SK-MEL-5 (cell line): ENCODE results near the gene VPS13D. TPM values are rescaled to one million over a fixed set of nuclear protein-coding genes. Genes with fewer than 3 reads are reported as not detected.

Experiments used
- DNase-seq: peaks from one replicate; pipeline ENCODE4 v3.0.0-alpha.2; 2016; ENCODE audit warnings: low read depth, low spot score
- in situ Hi-C: cut with HindIII; loops from 2 replicates; pipeline ENCODE4 v1.10.0; 2016; ENCODE audit warnings: low sequenced_read_pairs, high pct_unique_total_duplicates, low pct_unique_long_range_greater_than_20kb
- total RNA-seq: library from RNA; depleted of rRNA; stranded (reverse); fragments of >200 nt; shearing (Covaris generic); gene quantifications from 2 replicates; pipeline ENCODE4 v1.2.3, GENCODE V29; 2014

The VPS13D gene
- total RNA-seq, 1 experiment from 2014 or later, result 8.9 TPM

DNA sequence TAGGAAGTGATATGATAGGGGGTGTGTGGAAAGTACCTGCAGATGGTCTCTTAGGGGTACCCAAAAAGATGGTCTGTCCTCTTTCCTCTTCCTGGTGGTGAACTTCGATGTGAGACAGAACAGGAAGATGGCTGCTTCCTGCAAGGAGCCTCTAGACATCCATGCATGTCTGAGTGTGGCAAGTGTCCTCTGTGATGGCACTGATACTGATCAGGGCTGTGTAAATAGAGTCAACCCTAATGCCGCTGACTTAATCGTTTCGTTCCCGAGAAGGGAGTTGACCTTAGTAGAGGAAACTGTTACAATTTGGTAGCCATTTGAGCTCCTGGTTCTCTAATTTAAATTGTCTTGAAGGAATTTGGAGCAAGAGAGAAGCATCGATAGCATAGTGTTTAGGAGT, 168.6 kb downstream of the VPS13D start:
- no peak for DNase-seq
- in situ Hi-C loops, result no loop called here

GRCh38 chr1:12400027-12400693, 170.3 kb downstream of the VPS13D start:
- in situ Hi-C loops, result no loop called here
- no peak for DNase-seq

DNA sequence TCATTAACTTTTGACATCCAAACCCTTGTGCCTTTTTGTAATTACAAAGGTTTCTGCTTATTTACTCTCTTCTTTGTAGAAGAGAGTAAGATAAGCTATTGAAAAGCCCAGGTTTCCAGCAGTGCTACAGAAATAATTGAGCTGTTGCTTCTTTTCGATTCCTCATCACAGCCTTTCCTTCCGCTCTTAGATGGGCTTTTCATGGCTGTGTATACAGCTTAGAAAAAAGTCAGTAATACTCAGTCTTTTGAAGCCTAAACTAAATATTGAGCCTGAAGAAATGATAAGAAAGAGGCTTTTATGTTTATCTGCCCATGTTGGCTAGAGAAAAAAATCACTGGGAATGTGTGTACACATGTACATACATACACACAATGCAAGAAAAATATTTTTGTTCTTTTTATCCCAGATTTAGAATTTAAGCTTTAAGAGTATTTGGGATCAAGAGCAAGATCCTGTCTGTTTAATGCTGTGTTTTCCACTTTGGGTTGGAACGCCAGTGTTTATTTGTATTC, 172.4 kb downstream of the VPS13D start:
- no peak for DNase-seq
- in situ Hi-C loops, result no loop called here

- DNase-seq, result no peak
- in situ Hi-C loops, result no loop called here
Observed at GRCh38 chr1:12402842-12403241, 173.0 kb downstream of the VPS13D start.

GRCh38 chr1:12404918-12405317, 175.1 kb downstream of the VPS13D start:
- in situ Hi-C loops, result no loop called here
- no peak for DNase-seq

- DNase-seq, result peak; percentile 48
- in situ Hi-C loops, result no loop called here
Observed at GRCh38 chr1:12405325-12406210, 175.7 kb downstream of the VPS13D start.

- DNase-seq, result peak; percentile 97
- in situ Hi-C loops, result no loop called here
Observed at GRCh38 chr1:12406211-12407021, 176.6 kb downstream of the VPS13D start.

DNA sequence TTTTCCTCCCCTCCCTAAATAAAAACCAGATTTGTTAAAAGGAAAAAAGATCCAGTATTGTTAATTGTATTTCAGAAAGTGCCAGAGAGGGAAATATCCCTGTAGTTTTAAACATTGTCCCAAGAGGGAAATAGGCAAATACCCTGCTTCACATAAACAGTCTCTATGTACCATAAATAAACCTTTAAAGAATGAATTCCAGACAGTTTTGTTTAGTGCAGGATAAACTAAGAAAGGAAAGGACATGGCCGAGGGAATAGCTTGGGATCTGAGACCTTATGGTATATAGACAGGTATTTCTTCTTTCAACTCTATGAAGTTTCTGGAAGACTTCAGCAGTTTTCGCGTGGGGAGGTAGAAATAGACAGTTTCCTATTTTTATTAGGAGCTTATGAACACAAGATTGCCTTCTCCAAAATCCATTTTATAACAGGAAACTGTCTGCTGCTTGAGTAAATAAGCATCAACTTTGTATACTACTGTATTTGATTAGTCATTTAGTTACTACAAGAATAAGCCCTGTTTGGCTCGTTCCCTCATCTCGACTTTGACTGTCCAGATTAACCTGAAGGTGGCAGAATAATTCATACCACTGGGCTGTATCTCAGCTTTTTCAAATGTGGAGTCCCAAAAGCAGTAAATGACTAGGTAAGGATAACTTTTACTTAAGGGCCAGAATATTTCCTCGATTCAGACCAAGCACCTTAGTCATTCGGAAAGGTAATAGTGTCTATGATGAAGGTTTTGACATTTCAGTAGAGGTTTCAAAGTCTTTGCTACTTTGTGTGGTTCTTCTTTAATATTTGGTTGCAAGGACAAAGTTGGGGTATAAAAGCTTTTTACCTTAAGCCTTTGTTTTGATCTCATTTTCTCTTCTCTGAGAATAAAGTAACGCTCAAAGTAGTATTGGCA, 177.5 kb downstream of the VPS13D start:
- in situ Hi-C loops, result no loop called here
- DNase-seq, result peak; percentile 61

- in situ Hi-C loops, result no loop called here
Observed at GRCh38 chr1:12407962-12408454, 178.2 kb downstream of the VPS13D start.

DNA sequence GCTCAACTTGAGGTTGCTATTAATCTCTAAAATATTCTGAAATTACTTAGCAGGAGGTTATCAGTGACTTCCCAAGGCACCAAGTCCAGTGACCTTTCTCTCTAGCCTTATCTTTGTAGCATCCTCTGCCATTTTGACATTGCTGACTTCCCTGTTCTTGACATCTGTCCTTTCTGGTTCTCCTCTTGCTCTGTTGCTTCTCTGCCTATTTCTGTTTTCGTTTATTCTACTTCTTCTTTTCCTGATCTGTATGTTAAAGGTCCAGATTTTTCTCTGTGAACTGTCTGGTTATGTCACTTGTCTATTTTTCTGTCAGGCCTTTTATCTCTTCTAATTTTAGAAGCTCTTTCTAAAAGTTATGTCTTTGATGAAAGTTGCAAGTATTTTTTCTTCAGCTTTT, 178.8 kb downstream of the VPS13D start:
- DNase-seq, result no peak
- in situ Hi-C loops, result no loop called here

More at GRCh38 chr1:12407962-12408454, 178.2 kb downstream of the VPS13D start:
- DNase-seq, result no peak

DNA sequence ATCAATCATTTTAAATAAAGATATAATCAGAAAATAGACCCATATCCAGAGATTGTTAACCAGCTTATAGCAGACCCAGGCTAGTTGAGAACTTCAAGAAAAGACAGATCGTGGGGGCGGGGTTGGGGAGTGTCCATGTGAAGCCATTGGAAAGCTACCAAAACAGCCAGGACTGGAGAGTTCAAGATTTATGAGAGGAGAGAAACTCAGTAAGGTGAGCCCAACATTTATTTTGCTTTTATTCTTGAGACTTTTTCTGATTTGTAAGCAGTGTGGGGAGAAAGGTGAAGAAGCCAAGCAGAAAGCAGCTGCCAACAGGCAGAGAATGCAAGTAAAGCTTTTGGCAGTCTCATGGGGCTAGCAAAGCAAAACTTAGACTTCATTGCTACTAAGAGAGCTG, 179.9 kb downstream of the VPS13D start:
- in situ Hi-C loops, result no loop called here

DNA sequence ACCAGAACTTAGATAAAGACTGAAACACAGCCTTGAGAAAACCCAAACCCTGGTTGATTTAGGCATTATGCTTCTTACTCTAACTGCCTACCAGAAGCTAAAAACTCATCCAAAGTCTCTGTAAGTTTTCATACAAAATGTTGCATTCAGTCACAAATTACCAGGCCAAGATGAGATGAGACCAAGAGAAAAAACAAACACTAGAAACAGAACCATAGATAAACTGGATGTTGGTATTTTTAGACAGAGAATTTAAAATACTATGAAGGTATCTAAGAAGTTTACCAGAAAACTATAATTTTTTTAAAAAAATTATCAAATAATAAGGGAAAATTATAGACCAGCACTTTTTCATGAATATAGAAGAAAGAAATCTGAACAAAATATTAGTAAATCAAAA, 180.5 kb downstream of the VPS13D start:
- no peak for DNase-seq
- in situ Hi-C loops, result no loop called here

More for the DNA sequence above, 179.9 kb downstream of the VPS13D start:
- DNase-seq, result no peak

DNA sequence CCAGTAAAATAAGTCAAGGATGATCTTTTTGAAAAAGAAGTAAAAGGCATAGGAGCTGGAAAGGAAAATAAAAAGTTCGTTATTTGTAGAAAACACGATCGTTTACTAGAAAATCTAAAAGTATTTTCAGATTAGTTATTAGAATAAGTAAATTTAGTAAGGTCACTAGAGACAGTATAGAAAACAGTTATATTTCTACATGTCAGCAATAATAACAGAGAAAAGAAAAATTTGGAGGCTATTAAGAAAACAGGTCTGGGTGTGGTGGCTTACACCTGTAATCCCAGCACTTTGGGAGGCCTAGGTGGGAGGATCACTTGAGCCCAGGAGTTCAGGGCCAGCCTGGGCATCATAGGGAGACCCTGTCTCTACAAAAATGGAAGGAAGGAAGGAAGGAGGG, 181.3 kb downstream of the VPS13D start:
- in situ Hi-C loops, result no loop called here
- DNase-seq, result no peak

GRCh38 chr1:12411747-12412146, 181.9 kb downstream of the VPS13D start:
- DNase-seq, result no peak
- in situ Hi-C loops, result no loop called here

GRCh38 chr1:12412439-12412838, 182.6 kb downstream of the VPS13D start:
- in situ Hi-C loops, result no loop called here
- no peak for DNase-seq

DNA sequence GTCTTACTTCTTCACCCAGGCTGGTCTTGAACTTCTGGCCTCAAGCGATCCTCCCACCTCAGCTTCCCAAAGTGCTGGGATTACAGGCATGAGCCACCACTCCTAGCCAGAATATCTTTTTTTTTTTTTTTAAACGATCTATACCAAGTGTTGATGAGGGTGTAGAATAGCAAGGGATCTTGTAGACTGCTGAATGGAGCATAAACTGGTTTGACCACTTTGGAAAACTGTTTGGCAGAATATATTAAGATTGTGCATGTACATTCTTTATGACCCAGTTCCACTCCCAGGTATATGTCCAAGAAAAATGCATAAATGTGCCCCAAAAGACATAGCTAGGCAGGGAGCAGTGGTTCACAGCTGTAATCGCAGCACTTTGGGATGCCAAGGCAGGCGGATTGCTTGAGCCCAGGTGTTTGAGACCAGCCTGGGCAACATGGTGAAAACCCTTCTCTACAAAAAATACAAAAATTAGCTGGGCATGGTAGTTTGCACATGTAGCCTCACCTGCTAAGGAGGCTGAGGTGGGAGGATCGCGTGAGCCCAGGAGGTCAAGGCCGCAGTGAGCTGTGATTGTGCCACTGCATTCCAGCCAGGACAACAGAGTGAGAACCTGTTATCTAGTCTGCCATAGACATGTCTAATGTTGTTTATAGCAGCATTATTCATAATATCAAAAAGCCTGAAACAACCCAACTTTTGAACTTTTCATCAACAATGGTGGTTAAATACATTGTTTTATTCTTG, 184.0 kb downstream of the VPS13D start:
- in situ Hi-C loops, result no loop called here
- no peak for DNase-seq
